Measurements from ENCODE around the gene BRD3OS. TPM values are rescaled to one million over a fixed set of nuclear protein-coding genes. Genes with fewer than 3 reads are reported as not detected.

Gene BRD3OS
- total and polyA plus RNA-seq, 2 experiments from 2014 or later: 9.2 to 16.0 TPM

DNA sequence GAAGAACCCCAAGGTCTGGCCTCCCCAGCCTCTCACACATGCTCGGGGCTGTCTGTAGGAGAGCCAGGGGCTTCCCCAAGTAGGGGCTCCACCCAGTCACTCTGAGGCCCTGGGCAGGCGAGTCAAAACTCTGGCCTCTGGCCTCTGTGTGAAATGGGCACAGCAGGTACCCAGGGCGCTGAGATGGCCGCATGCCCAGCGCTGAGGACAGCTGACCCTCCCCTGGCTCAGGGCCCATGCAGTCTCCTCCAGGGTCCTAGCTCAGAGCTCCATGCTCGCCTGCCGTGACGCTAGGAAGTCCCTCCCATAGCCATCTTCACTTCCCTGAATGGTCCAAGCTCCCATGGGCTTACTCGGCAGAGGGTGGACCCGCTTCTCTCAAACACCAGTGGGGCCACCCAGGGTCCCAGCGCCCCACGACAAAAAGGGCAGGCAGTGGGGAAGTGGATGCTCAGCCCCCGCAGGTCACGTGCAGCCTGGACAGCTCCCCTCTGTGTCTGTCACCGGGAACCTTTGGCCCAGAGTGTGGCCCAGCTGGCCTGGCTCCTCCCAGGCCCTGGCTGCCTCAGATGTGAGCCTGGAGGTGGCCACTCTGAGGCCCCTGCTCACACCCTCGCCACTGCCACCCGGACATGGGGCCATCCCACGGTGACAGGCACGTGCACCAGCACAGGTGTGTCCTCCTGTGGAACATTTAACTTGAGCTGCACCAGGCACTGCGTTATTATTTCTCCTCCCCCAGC lies 21.0 kb upstream of the BRD3OS start:
- no peaks in the 10 kb centered on the region; the same call in 2 of the 3 replicates for H3K36me3 Mint-ChIP-seq (ENCODE audit: low read depth)
- H3K27me3 Mint-ChIP-seq (ENCODE audit: insufficient read depth, low read depth, poor library complexity): peaks cover 2% of the 10 kb centered on the region
- H3K4me1 Mint-ChIP-seq: no peaks in the 10 kb centered on the region
- H3K4me2 ChIP-seq: no peak overlapping the region
- H3K36me3 ChIP-seq (ENCODE audit: insufficient read depth): no peaks in the 10 kb centered on the region
- H3F3A ChIP-seq (replicated peaks; ENCODE audit: low read depth): no peaks in the 10 kb centered on the region
- H3K79me2 ChIP-seq (replicated peaks; ENCODE audit: insufficient read depth): no peaks in the 10 kb centered on the region
- no peaks in the 10 kb centered on the region for H3K9me2 ChIP-seq (ENCODE audit: insufficient read depth)
- peaks cover 5% of the 10 kb centered on the region for H3K9me3 Mint-ChIP-seq
- H4K20me1 ChIP-seq (replicated peaks; ENCODE audit: insufficient read depth): no peaks in the 10 kb centered on the region
- H3K27ac ChIP-seq (ENCODE audit: low read depth): no peak overlapping the region
- no peaks in the 10 kb centered on the region for H3K27me3 ChIP-seq (ENCODE audit: insufficient read depth)
- no peak overlapping the region for H3K4me3 Mint-ChIP-seq
- DNase-seq (ENCODE audit: low spot score) (no peak), ATAC-seq (no peak)
- no peak overlapping the region for H3K4me3 ChIP-seq
- TF ChIP-seq, protein P1, sequence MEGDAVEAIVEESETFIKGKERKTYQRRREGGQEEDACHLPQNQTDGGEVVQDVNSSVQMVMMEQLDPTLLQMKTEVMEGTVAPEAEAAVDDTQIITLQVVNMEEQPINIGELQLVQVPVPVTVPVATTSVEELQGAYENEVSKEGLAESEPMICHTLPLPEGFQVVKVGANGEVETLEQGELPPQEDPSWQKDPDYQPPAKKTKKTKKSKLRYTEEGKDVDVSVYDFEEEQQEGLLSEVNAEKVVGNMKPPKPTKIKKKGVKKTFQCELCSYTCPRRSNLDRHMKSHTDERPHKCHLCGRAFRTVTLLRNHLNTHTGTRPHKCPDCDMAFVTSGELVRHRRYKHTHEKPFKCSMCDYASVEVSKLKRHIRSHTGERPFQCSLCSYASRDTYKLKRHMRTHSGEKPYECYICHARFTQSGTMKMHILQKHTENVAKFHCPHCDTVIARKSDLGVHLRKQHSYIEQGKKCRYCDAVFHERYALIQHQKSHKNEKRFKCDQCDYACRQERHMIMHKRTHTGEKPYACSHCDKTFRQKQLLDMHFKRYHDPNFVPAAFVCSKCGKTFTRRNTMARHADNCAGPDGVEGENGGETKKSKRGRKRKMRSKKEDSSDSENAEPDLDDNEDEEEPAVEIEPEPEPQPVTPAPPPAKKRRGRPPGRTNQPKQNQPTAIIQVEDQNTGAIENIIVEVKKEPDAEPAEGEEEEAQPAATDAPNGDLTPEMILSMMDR (conservative IDR thresholded peaks at IDR 0.05; ENCODE audit: low read depth in 2 of 2): no peak
- TF ChIP-seq, protein P2, sequence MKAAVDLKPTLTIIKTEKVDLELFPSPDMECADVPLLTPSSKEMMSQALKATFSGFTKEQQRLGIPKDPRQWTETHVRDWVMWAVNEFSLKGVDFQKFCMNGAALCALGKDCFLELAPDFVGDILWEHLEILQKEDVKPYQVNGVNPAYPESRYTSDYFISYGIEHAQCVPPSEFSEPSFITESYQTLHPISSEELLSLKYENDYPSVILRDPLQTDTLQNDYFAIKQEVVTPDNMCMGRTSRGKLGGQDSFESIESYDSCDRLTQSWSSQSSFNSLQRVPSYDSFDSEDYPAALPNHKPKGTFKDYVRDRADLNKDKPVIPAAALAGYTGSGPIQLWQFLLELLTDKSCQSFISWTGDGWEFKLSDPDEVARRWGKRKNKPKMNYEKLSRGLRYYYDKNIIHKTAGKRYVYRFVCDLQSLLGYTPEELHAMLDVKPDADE (IDR thresholded peaks at IDR 0.05): no peak
- no peak for TF ChIP-seq NANOG (IDR thresholded peaks at IDR 0.05; ENCODE audit: borderline replicate concordance)
- TF ChIP-seq, protein P3, sequence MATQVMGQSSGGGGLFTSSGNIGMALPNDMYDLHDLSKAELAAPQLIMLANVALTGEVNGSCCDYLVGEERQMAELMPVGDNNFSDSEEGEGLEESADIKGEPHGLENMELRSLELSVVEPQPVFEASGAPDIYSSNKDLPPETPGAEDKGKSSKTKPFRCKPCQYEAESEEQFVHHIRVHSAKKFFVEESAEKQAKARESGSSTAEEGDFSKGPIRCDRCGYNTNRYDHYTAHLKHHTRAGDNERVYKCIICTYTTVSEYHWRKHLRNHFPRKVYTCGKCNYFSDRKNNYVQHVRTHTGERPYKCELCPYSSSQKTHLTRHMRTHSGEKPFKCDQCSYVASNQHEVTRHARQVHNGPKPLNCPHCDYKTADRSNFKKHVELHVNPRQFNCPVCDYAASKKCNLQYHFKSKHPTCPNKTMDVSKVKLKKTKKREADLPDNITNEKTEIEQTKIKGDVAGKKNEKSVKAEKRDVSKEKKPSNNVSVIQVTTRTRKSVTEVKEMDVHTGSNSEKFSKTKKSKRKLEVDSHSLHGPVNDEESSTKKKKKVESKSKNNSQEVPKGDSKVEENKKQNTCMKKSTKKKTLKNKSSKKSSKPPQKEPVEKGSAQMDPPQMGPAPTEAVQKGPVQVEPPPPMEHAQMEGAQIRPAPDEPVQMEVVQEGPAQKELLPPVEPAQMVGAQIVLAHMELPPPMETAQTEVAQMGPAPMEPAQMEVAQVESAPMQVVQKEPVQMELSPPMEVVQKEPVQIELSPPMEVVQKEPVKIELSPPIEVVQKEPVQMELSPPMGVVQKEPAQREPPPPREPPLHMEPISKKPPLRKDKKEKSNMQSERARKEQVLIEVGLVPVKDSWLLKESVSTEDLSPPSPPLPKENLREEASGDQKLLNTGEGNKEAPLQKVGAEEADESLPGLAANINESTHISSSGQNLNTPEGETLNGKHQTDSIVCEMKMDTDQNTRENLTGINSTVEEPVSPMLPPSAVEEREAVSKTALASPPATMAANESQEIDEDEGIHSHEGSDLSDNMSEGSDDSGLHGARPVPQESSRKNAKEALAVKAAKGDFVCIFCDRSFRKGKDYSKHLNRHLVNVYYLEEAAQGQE (IDR thresholded peaks at IDR 0.05; ENCODE audit: unreplicated experiment): no peak
- no peaks in the 10 kb centered on the region for H3K4me1 ChIP-seq (ENCODE audit: insufficient read depth)
- H2AFZ ChIP-seq: no peak overlapping the region
- H3K27ac Mint-ChIP-seq: no peak overlapping the region

DNA sequence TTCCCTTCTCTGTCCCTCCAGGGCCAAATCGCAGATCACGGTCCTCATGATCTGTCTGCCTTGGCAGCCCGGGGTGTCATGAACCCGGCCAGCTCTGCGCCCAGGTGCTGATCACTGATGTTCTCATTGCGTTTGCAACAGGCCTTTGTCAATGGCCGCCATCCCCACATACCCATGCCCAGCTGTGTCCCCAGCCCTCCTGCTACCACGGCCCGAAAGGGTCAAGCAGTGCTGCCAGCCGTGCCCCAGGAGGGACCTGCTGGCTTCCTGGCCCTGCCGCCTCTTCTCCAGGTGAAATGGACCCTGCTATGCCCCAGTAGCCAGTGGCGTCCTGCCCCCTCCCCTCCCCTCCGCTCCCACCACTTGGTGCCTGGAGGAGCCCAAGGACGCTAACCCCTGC lies 20.4 kb upstream of the BRD3OS start:
- H3K27ac ChIP-seq (ENCODE audit: low read depth): no peak overlapping the region
- H3F3A ChIP-seq (replicated peaks; ENCODE audit: low read depth): no peaks in the 10 kb centered on the region
- Mint-ChIP-seq H3K4me1 (no peaks in the 10 kb centered on the region), H3K27me3 (ENCODE audit: insufficient read depth, low read depth, poor library complexity) (peaks cover 2% of the 10 kb centered on the region), H3K36me3 (ENCODE audit: low read depth) (no peaks in the 10 kb centered on the region; the same call in 2 of the 3 replicates), H3K4me3 (no peak overlapping the region), H3K9me3 (peaks cover 10% of the 10 kb centered on the region), H3K27ac (no peak overlapping the region)
- no peak overlapping the region for H2AFZ ChIP-seq
- H3K4me2 ChIP-seq: no peak overlapping the region
- H3K36me3 ChIP-seq (ENCODE audit: insufficient read depth): no peaks in the 10 kb centered on the region
- H3K27me3 ChIP-seq (ENCODE audit: insufficient read depth): no peaks in the 10 kb centered on the region
- H3K4me1 ChIP-seq (ENCODE audit: insufficient read depth): no peaks in the 10 kb centered on the region
- H3K79me2 ChIP-seq (replicated peaks; ENCODE audit: insufficient read depth): no peaks in the 10 kb centered on the region
- DNase-seq (ENCODE audit: low spot score) (no peak), ATAC-seq (no peak)
- H3K4me3 ChIP-seq: no peak overlapping the region
- H4K20me1 ChIP-seq (replicated peaks; ENCODE audit: insufficient read depth): no peaks in the 10 kb centered on the region
- no peaks in the 10 kb centered on the region for H3K9me2 ChIP-seq (ENCODE audit: insufficient read depth)
- TF ChIP-seq EZH2phosphoT487 (IDR thresholded peaks at IDR 0.05; ENCODE audit: unreplicated experiment) (no peak), ZNF331 (CRISPR knock-in tag; IDR thresholded peaks at IDR 0.05; ENCODE audit: low read depth) (no peak), STAT1 (IDR thresholded peaks at IDR 0.05; ENCODE audit: unreplicated experiment) (no peak), EZH2 (IDR thresholded peaks at IDR 0.05; ENCODE audit: low read depth, unreplicated experiment) (no peak), POLR2AphosphoS5 (IDR thresholded peaks at IDR 0.05; ENCODE audit: low read depth) (no peak)
- TF ChIP-seq, protein P1 (conservative IDR thresholded peaks at IDR 0.05; ENCODE audit: low read depth in 2 of 2): no peak
- TF ChIP-seq, protein P3 (IDR thresholded peaks at IDR 0.05; ENCODE audit: unreplicated experiment): no peak
- TF ChIP-seq, protein P2 (IDR thresholded peaks at IDR 0.05): no peak
